GM19395 (cell line): ENCODE measurements around the gene PPP1R1B.

Source experiments
- ATAC-seq: cut with Tn5 transposase; IDR thresholded peaks from one replicate; pipeline ENCODE4 v1.9.1; 2021; ENCODE audit warnings: mild to moderate bottlenecking, moderate library complexity; ENCODE audit not compliant: unreplicated experiment

The PPP1R1B gene

DNA sequence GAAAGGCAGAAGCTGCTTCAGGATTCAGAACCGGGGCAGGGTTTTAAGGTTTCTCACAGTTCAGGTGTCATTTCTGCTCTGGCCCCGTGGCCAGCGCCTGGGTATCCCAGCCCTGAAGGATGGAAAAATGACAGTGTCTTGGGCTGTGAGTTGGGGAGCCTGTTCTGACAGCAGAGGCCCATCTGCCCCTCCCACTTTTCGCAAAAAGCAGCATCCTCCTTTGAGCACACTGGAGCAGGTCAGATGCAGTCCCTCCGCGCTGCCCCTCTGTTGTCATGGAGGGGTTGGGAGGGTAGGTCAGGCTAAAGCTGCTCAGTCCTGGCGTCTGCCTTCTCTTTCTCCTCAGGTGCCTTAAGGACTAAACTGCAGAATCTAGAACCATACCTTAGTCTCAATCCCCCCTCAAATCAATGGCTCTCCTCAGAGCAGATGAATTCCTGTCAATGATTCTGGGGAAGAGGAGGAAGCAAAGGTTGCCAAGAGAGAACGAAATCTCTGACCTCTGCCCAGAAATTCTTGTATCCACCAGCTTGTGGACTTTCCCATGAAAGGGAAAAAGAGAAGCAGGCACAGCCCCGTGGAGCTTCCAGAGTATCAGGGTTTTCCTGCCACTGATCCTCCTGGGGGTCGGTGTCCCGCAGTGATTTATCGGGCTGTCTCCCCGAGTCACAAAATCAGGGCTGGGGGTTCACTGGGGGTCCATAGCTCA, 26.3 kb upstream of the PPP1R1B start:
- no peak for ATAC-seq

DNA sequence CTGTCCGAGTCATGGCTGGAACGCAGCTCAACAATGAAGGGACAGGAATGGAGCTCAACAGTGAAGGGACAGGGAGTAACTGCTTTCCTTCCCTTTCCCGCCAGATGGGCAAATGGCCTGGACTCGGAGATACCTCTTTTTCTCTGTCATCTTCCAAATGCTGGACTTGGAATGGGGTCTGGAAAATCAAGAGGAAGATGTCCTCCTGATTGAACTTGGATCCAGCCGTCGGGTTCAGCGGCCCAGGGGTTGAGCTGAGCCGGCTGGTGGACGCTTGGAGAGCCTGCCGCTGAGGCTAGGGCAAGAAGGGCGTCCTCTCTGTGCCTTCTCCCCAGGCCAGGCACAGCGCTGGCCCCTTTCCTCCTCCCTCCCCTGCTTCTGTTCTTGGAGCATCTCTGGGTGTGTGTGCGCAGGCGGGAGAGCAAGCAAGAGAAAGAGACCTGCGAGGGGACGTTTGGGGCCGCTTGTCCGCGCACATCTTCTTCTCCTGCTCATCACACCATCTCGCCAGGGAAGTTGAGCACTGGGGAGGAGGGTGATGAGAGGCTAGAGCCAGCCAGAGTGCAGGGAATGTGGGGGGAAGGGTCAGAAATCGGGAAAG, 25.7 kb upstream of the PPP1R1B start:
- ATAC-seq, result no peak

DNA sequence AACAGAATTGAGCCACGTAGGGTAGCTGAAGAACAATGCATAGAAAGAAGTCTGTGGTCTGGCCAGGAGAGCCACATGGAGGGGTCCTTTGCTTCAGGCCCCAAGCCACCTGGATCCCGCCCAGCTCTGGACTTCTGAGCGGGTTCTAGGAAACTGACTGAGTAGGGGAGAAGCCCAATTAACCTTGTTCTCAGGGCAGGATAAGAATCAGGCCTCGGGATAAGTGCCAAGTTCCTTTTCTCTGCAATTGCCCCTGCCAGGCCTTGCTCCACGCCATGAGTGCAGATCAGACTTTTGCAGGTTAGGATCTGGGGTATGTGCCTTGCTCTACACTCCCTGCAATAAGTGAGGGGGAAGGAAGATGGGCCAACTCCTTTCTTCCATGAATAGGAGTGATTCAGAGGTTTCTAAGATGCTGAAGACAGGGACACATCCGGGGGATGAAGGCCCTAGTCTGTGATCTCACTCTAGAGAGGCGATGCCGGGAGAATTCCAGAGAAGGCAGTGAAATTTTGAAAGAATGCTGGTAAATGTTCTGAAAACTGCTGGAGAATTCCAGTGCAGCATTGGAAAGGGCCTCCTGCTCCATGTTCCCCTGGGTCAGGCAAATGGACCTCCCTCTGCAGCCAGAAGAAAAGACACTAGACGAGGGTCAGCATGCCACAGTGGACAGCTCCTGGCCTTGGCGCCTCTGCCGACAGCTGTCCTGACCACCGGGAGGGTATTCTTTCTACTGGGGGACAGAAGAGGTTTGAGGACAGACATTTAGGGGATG, 24.8 kb upstream of the PPP1R1B start:
- no peak for ATAC-seq

DNA sequence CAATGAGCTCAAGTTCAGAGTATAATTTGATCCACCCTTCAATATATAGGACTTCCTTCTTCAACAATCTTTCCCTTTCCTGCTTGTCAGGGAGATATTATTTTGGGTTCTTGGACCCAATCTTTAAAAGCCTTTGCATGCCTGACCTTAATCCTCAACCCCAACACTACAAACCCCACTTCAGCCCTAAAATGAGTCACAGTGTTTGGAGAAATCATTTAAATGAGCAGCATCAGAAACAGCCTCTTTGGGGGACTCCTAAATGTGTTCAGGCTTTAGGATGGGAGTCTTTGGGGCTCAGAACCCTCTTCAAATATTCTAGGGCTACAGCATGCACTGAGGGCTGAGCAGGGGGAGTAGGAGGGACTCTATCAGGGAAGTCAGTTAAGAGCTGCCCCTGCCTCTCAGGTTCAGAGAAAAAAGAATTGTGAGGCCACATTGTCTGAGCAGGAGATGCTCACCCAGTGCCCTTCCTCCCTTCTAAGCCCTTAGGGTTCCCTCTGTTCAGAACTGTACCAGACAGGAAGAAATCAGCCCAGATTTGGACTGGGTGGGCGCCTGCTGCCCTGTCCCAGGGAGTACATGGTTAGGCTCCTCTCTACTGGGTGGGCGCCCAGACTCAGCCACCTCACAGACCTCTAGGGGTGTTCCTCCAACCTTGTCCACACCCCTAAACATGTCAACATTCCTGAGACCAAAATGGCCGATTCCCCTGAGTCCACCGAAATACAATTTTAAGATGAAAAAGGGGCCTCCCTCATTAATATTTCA, 24.0 kb upstream of the PPP1R1B start:
- no peak for ATAC-seq

DNA sequence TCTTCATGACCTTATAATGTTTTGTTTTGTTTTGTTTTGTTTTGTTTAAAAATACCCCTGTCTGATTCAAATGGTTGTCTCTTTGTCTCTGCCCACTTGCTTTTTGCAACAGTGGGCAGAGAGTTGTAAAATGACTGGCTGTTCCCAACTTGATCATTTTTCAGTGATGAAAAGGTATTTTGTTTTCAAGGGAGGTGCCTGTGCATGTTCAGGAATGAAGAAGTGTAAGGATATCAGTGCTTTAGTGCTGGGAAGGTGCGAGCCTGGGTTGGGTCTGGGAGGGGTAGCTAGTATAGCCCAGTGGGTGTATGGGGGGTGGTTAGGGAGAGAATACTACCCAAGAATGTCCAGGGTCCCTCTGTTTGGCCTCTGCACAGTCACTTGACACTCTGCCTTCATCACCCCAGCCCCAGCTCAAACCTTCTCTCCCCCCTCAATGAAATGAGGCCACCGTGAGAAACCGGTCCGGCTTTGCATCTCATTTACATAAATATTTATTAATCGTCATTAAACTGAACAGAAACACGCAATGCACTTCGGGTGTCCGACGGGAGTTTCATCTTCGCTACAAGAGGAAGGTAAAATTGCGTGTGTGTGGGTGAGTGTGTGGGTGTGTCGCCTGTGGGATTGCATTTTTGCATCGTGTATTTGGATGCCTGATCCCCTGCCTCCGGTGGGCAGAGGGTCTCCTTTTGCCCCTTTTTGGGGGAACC, 23.3 kb upstream of the PPP1R1B start:
- ATAC-seq, result no peak

DNA sequence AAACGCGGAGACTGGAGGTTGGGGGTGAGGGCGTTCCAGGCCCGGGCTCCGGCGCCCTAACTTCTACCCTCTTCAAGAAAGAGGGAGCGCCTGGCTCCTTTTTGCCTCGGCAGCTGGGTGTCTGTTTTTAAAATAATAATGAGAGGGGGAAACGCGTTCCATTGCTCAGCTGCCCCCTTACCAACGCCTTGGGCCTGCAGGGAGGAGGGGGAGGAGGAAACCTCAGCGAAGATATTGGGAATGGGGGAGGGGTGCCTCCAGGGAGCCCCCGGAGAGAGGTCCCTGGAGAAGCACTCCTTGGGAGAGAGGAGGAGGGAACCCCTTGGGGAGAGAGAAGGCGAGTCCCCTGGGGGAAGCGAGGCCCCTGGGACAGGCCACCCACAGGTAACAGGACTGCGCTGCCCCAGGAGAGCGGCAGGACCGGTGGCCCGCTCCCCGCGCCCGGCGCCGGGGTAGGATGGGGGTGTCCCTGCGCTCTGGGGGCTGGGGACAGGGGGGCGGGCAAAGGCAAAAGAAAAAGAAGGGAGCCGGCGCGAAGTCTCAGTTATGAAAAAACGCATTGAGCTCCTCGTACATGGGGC, 21.8 kb upstream of the PPP1R1B start:
- no peak for ATAC-seq

DNA sequence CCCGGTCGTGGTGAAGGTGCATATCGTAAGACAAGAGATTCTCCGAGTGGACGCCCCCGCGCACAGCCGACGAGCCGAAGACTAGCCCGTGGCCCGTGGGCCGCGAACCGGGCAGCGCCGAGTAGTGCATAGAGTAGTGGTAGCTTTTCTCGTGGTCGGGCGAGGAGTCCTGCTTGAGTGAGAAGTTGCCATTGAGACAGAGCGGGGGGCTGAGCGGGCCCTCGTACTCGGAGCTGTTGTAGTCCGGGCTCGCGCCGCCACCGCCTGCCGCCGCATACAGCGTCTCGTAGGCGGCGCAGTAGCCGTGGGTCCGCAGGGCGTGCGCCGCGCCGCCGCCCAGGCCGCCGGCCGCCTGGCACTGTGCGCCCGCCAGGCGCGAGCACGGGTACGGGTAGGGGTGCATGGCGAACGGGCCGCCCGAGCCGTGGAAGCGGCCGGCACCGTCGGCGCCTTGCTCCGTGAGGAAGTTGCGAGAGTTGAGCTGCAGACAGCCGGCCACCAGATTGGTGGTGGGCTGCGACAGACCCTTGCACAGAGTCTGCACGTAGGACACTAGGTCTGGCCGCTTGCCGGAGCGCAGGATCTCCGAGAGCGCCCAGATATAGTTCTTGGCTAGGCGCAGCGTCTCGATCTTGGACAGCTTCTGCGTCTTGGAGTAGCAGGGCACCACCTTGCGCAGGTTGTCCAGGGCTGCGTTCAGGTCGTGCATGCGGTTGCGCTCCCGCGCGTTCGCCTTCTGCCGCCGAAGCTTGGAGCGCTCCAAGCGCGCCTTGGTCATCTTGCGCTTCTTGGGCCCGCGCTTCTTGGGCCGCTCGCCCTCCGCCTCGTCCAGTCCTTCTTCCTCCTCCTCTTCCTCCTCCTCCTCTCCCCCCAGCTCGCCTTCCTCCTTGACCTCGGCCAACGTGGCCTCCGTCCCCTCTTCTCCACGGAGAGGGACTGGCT, 21.0 kb upstream of the PPP1R1B start:
- ATAC-seq, result no peak

DNA sequence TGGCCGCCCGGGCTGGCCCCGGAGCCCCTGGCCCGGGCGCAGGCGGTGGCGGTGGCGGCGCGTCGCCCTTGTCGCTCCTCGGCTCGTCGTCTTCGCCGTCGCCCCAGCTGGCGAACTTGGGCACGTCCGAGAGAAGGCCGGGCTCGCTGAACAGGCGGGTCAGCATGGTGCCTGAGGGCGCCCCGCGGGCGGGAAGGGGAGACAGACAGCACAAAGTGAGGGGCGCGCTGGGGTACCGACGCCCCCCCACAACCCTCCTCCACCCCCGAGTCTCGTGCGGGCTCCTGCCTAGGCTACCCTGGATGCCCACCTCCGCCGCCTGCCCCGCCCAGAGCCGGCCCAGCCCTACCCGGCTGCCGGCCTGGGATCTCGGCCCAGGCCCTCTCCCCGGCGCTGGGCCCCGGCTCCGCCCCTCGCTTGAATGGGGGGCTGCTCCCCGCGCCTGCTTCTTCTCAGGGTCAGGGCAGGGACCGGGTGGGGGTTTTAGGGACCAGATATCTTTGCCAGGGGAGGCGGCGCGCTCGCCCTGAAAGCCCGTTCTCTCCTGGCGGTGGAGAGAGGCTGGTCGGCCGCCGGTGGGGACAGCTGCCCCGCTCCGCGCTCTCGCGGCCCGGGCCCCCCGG, 20.2 kb upstream of the PPP1R1B start:
- no peak for ATAC-seq

DNA sequence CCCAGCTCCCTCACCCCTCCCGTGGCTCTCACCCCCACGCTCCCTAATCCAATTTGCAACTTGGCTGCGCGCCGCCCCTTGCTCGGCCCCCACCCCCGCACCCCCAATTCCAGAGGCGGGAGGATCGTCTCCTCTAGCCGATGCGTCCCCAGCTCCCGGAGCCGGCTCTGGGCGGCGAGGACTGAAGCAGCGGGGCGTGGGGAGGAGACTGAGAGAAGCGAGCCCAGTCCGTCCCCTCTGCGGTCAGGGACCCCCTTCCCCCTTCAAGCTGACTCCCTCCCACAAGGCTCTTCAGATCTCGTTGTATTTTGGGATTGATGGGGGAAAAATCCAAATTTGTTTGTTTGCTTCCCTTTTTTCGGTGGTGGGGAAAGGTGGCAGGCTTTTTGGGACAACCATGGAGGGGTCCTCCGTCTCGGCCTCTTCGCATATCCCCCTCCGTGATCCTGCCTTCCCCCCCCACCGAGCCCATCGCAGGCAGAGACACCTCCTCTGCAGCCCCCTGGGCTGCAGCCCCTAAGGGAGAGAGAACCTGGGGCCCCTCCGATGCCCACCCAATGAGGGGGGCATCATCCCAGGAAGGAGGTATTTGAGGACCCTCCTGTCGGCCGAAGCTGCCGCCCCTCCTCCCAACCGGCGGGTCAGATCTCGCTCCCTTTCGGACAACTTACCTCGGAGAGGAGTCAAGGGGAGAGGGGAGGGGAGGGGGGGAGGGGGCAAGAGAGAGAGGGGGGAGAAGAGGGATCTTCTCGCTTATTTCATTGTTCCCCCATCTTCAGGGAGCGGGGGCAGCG, 19.5 kb upstream of the PPP1R1B start:
- ATAC-seq, result no peak

DNA sequence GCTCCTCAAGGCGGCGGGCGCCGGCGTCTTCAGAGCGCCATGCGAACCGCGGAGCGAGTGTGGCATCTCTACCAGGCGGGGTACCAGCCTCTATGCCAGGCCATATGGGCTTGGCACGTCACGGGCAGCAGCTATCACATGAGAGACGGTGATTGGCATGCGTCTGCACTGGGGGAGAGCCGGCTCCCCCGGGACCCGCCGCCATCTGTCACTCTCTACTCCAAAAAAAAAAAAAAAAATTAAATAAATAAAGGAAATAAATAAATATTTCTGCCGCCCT, 19.0 kb upstream of the PPP1R1B start, which contains the start of gene NEUROD2:
Gene NEUROD2, minus strand, starts transcription at position 70 of the 280 bp plus-strand sequence. CDS start 1,321 bp downstream, outside the sequence.
- ATAC-seq, result no peak

DNA sequence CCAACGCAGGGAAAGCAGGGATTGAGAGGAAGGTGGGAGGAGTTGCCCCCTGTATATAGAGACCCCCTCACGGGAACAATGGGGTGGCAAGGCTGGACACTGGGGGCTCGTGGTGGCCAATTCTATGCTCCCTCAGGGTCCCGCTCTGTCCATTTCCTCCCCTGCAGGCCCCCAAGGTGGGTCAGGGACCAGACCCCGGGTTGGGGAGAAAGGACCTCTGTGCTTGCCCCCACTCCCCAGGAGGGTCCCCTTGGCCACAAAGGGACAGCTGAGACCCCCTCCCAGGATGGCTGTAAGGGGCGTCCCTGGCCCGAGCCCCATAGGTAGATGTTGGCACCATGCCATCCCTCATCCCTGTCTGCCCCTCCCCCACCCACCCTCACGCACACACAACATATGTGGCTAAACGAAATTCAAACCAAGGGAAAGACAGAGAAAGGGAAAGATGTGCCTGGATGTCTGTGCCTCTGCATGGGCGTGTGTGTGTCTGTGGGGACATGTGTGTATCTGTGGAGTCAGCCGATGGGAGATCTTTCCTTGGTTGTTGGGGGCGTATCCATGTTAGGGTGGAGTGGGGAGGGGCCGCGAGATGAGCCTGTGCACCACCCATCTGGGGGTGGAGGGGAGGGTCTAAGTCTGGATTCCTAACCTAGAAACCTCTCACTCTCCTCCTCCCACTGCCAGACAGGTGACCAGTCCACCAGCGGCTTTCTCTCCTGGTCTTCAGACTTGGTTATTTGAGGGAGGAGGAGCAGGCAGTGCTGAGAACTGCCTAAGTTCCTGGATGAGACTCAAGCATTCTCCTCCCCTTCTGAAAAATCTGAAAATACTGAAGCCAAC, 18.4 kb upstream of the PPP1R1B start:
- no peak for ATAC-seq

DNA sequence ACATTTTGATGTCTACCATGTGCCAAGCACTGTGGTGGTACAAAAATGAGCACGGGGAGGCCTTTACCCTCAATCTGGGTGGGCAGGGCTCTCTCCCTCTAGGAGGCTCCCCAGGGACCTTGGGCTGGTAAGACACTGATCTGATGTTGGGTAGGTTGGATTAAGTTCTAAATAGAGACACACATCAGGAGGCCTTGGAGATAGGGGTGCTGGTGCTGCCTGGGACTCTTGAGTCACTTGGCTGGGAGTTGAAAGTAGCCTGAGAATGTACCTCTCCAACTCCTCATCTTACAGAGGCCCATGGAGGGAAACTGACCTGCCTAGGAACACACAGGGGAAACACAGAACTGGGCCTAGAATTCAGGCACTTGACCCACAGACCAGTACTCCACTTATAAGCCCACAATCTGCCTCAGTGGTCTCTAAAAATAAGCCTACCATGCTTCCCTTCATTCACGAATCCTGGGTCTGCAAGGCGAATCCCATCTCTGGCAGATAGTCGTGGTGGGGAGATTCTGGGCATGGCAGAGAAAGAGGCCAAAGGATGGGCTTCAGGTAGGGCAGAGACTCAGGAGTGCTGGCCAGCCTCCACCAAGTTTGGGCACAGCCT, 17.2 kb upstream of the PPP1R1B start:
- ATAC-seq, result no peak

DNA sequence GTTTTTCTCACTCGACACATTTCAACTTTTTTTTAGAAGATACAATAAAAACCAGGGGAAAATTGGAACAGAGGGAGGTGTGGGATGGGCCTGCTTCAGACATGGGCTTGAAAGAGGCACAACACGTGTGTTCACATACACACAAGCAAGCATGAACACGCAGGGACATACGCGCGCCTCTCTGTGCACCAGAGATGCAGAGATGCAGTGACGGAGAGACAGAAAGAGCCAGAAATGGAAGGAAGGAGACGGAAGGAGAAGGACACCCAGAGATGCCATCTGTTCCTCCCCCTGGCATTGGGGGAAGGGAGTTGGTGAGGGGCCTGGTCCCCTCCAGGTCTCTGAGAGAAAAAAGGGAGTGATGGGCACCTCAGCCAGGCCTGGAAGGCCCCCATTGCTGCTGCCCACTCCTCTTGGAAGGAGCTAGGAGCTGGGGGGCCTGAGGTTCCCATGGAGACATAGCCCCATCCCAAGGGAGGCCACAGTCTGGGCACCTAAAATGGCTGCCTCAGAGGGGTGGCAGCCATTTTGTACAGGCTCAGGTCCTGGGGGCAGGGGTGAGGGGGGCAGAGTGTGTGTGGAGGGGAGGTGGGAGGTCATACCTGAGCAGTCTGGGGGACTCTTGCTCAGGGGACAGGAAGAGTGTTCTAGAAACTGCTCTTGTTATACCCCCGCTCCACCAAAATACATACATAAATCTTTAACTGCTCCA, 15.2 kb upstream of the PPP1R1B start:
- ATAC-seq, result no peak

DNA sequence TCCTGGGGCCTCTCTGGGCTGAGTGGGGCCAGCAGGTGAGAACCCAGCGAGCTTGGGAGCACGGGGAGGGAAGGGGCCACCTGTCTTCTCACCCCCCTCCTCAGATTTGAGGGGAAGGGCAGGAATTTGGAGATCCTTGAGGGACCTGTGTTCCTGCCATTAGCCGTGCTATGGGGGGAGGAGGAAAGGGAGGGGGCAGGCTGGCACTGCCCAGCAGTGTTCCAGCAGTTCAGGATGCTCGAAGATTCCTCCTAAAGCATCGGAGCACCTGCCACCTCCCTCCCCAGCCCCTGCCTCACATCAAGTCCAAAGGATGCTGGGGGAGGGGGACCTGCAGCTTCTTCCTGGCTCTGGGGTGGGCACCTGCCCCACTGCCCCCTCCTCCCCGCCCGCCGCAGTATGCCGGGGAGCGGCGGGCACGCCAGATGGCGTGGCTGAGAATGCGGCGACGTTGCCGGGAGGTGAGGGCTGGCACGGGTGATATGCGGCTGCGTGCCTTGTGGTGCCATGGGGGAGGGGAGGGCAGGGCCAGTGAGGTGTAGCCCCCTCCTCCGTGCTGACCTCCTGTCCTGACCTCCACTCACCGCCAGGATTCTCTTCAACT, 14.4 kb upstream of the PPP1R1B start:
- no peak for ATAC-seq

DNA sequence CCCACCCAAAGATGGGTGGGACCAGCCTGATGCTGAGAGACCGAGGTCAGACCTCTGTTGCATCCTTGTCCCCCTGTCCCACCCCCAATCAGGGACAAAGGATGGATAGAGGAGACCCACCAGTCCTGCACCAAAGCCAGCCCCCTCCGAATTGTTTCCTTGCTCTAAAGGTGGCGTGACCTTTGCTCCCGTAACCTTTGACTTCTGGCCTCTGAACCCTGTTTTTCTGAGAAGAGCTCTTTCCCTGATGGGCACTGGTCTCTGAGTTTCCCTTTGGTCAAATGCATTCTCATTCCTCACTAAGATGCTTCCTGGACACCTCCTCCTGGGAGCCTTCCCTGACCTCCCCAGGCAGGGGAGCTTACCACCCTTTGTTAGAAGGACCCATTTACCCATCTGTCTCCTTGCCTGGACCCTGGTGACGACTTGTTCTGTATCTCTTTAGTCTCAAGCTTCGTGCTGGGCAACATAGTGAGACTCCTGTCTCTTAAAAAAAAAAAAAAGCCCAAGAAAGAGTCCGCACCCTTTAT, 13.8 kb upstream of the PPP1R1B start:
- ATAC-seq, result no peak
